ENCODE measurements around the gene C1orf56. TPM values are rescaled to one million over a fixed set of nuclear protein-coding genes. Genes with fewer than 3 reads are reported as not detected.

Gene C1orf56
- total and polyA plus RNA-seq, 10 of the 15 experiments (the other 5 are each of a cell fraction or from before 2014, with no cell fraction given): 0.22 to 15.5 (median 1.5) TPM

DNA sequence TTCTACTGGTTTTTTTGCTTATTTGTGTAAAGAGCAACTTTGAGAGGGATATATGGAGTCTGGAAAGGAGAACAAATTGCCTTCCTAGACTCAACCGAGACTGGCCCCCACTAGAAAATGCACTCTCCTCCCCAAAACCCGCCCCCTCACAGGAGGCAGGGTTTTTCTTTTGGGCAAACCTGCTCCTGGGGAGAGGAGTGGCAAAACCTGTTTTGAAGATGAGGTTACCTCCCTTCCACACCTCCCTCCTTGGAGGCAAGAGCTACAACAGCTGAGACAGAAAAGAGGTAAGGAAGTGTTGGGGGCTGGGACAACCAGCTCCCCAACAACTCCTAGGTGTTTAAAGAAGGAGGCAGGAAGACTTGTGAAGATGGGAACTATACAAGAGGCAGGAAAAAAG, 11.2 kb upstream of the C1orf56 start, which contains the start of gene BNIPL (continued):
- TF ChIP-seq, protein P1, sequence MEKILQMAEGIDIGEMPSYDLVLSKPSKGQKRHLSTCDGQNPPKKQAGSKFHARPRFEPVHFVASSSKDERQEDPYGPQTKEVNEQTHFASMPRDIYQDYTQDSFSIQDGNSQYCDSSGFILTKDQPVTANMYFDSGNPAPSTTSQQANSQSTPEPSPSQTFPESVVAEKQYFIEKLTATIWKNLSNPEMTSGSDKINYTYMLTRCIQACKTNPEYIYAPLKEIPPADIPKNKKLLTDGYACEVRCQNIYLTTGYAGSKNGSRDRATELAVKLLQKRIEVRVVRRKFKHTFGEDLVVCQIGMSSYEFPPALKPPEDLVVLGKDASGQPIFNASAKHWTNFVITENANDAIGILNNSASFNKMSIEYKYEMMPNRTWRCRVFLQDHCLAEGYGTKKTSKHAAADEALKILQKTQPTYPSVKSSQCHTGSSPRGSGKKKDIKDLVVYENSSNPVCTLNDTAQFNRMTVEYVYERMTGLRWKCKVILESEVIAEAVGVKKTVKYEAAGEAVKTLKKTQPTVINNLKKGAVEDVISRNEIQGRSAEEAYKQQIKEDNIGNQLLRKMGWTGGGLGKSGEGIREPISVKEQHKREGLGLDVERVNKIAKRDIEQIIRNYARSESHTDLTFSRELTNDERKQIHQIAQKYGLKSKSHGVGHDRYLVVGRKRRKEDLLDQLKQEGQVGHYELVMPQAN (conservative IDR thresholded peaks at IDR 0.05): no peak
- TF ChIP-seq NFXL1 (IDR thresholded peaks at IDR 0.05; ENCODE audit: borderline replicate concordance) (no peak), ATF3 (IDR thresholded peaks at IDR 0.05; ENCODE audit: borderline replicate concordance, extremely low read depth, low read depth, low read length) (no peak), PKNOX1 (IDR thresholded peaks at IDR 0.05) (no peak), NBN (IDR thresholded peaks at IDR 0.05) (no peak)

GRCh38 chr1:151037032-151037431, 10.5 kb upstream of the C1orf56 start:
- H3K79me2 ChIP-seq (ENCODE audit: control insufficient read depth, insufficient read depth, low read length): no peaks in the 10 kb centered on the region
- no TSS peak for BruUV-seq (replicated peaks)
- CTCF ChIA-PET: interaction anchor here (1.5 to 2.2 kb wide), 2 partner anchors 12 to 120 kb away, joined by 4 to 11 read pairs; partner anchors contain the start of gene TNFAIP8L2
- intact Hi-C loops (cut with micrococcal nuclease; ENCODE audit: unreplicated experiment) (no loop called here), in situ Hi-C loops (cut with MboI) (no loop called here)
- FAIRE-seq: no peak
- no peaks in the 10 kb centered on the region for H3K9me3 ChIP-seq (replicated peaks; ENCODE audit: control insufficient read depth, insufficient read depth, low read length)
- H3K4me2 ChIP-seq (ENCODE audit: control insufficient read depth, insufficient read depth): no peak overlapping the region
- H3K4me1 ChIP-seq (ENCODE audit: control insufficient read depth, insufficient read depth, low read length): no peaks in the 10 kb centered on the region
- 86% methylated on average over 6 of the region's 6 CpGs for WGBS (ENCODE audit: insufficient coverage, insufficient replicate concordance, low lambda C conversion rate, missing lambda C conversion rate)
- no peak overlapping the region for H3K9ac ChIP-seq (ENCODE audit: control insufficient read depth, insufficient read depth, low read length)
- DNase-seq (ENCODE audit: low read depth, low spot score): no peak
- no peaks in the 10 kb centered on the region for H4K20me1 ChIP-seq (ENCODE audit: control insufficient read depth, insufficient read depth)
- POLR2A ChIA-PET: no interaction called here
- no peak for ATAC-seq
- no peak overlapping the region for H2AFZ ChIP-seq (ENCODE audit: control insufficient read depth, low read depth, low read length)
- RAD21 ChIA-PET (ENCODE audit: unreplicated experiment): no interaction called here
- no peaks in the 10 kb centered on the region for H3K27me3 ChIP-seq (replicated peaks in 1 of 2; ENCODE audit: control insufficient read depth in 2 of 2, insufficient read depth in 2 of 2, low read length in 1 of 2)
- H3K36me3 ChIP-seq (ENCODE audit: control insufficient read depth in 2 of 2, insufficient read depth in 2 of 2, low read length in 1 of 2): peaks cover 2% of the 10 kb centered on the region in 2 experiments; a peak in 2 of 4 replicates
- SMC1A ChIA-PET (ENCODE audit: uncharacterized antibody, unreplicated experiment): no interaction called here
- no peak overlapping the region for H3K27ac ChIP-seq (ENCODE audit: control insufficient read depth, insufficient read depth)
- H3K4me3 ChIP-seq: no peak overlapping the region
- TF ChIP-seq, protein P2, sequence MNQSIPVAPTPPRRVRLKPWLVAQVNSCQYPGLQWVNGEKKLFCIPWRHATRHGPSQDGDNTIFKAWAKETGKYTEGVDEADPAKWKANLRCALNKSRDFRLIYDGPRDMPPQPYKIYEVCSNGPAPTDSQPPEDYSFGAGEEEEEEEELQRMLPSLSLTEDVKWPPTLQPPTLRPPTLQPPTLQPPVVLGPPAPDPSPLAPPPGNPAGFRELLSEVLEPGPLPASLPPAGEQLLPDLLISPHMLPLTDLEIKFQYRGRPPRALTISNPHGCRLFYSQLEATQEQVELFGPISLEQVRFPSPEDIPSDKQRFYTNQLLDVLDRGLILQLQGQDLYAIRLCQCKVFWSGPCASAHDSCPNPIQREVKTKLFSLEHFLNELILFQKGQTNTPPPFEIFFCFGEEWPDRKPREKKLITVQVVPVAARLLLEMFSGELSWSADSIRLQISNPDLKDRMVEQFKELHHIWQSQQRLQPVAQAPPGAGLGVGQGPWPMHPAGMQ (IDR thresholded peaks at IDR 0.05; ENCODE audit: borderline replicate concordance): no peak
- TF ChIP-seq ZBED1 (IDR thresholded peaks at IDR 0.05; ENCODE audit: borderline replicate concordance) (no peak), CEBPB (IDR thresholded peaks at IDR 0.05; ENCODE audit: borderline replicate concordance in 1 of 2, low read depth in 2 of 2, low read length in 2 of 2) (no peak), TCF3 (IDR thresholded peaks at IDR 0.05; ENCODE audit: borderline replicate concordance, insufficient read depth, low read depth, low read length) (no peak), ZNF622 (IDR thresholded peaks at IDR 0.05) (no peak), EP300 (IDR thresholded peaks at IDR 0.05; ENCODE audit: borderline replicate concordance in 1 of 2, control insufficient read depth in 1 of 2, low read depth in 2 of 2, low read length in 2 of 2) (no peak), KLF5 (IDR thresholded peaks at IDR 0.05; ENCODE audit: partially characterized antibody) (no peak)
- TF ChIP-seq, protein P3, sequence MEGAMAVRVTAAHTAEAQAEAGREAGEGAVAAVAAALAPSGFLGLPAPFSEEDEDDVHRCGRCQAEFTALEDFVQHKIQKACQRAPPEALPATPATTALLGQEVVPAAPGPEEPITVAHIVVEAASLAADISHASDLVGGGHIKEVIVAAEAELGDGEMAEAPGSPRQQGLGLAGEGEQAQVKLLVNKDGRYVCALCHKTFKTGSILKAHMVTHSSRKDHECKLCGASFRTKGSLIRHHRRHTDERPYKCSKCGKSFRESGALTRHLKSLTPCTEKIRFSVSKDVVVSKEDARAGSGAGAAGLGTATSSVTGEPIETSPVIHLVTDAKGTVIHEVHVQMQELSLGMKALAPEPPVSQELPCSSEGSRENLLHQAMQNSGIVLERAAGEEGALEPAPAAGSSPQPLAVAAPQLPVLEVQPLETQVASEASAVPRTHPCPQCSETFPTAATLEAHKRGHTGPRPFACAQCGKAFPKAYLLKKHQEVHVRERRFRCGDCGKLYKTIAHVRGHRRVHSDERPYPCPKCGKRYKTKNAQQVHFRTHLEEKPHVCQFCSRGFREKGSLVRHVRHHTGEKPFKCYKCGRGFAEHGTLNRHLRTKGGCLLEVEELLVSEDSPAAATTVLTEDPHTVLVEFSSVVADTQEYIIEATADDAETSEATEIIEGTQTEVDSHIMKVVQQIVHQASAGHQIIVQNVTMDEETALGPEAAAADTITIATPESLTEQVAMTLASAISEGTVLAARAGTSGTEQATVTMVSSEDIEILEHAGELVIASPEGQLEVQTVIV (IDR thresholded peaks at IDR 0.05; ENCODE audit: borderline replicate concordance, partially characterized antibody): no peak

All from GM12878 (cell line).